HepG2 (cell line): Measurements from ENCODE around the gene PARS2. TPM values are rescaled to one million over a fixed set of nuclear protein-coding genes. Genes with fewer than 3 reads are reported as not detected.

Experiments used
- ATF6 ChIP-seq: sonication (generic); formaldehyde crosslinking; conservative IDR thresholded peaks from 2 replicates; pipeline ENCODE4 v1.4.0; 2020; ENCODE audit warnings: missing genetic modification reagents
- HOXA5 ChIP-seq: sonication (generic); formaldehyde crosslinking; IDR thresholded peaks from 2 replicates; pipeline ENCODE4 v1.4.0; 2020; ENCODE audit warnings: missing genetic modification reagents
- NCOA5 ChIP-seq: sonication (generic); formaldehyde crosslinking; IDR thresholded peaks from 2 replicates; pipeline ENCODE4 v1.4.0; 2020; ENCODE audit warnings: missing genetic modification reagents
- NR2C2 ChIP-seq: sonication (generic); formaldehyde crosslinking; IDR thresholded peaks from 2 replicates; pipeline ENCODE4 v1.4.0; 2020; ENCODE audit warnings: missing genetic modification reagents, mild to moderate bottlenecking, moderate library complexity, borderline replicate concordance
- ZNF782 ChIP-seq: sonication (generic); formaldehyde crosslinking; IDR thresholded peaks from 2 replicates; pipeline ENCODE4 v1.4.0; 2020; ENCODE audit warnings: missing genetic modification reagents, mild to moderate bottlenecking, borderline replicate concordance
- polyA plus RNA-seq, 8 experiments: library from polyadenylated mRNA; depleted of rRNA in 3 of 8; stranded (reverse) in 7 of 8; unstranded in 1 of 8; fragments of >200 nt; fragmentation: Illumina TruSeq in 4 of 8; extraction: Trizol in 4 of 8; gene quantifications; 2 replicates each; pipeline versions ENCODE4 v1.2.1 to v1.2.3, GENCODE V29; 2011 to 2016; ENCODE audit warnings: low read depth in 4 of 8, missing spikeins in 1 of 8, mixed read lengths in 1 of 8; ENCODE audit not compliant: insufficient read depth in 1 of 8
- total RNA-seq, 5 experiments: library from RNA; depleted of rRNA; stranded (reverse); fragments of >200 nt; fragmentation: Illumina TruSeq; extraction: Trizol; gene quantifications; 2 replicates each; pipeline ENCODE4 v1.2.3, GENCODE V29; 2016; ENCODE audit warnings: low read depth in 1 of 5
- TF ChIP-seq, protein P1 (sequence below): sonication (generic); formaldehyde crosslinking; IDR thresholded peaks from one replicate; pipeline ENCODE4 v1.5.1; 2020; ENCODE audit warnings: mild to moderate bottlenecking, missing genetic modification reagents; ENCODE audit errors: not compliant biosample characterization

Gene PARS2
- total and polyA plus RNA-seq, 2 of the 13 experiments (the other 11 are each of a cell fraction or from before 2014, with no cell fraction given) = 2.4 to 4.6 TPM

- TF ChIP-seq, protein P1, sequence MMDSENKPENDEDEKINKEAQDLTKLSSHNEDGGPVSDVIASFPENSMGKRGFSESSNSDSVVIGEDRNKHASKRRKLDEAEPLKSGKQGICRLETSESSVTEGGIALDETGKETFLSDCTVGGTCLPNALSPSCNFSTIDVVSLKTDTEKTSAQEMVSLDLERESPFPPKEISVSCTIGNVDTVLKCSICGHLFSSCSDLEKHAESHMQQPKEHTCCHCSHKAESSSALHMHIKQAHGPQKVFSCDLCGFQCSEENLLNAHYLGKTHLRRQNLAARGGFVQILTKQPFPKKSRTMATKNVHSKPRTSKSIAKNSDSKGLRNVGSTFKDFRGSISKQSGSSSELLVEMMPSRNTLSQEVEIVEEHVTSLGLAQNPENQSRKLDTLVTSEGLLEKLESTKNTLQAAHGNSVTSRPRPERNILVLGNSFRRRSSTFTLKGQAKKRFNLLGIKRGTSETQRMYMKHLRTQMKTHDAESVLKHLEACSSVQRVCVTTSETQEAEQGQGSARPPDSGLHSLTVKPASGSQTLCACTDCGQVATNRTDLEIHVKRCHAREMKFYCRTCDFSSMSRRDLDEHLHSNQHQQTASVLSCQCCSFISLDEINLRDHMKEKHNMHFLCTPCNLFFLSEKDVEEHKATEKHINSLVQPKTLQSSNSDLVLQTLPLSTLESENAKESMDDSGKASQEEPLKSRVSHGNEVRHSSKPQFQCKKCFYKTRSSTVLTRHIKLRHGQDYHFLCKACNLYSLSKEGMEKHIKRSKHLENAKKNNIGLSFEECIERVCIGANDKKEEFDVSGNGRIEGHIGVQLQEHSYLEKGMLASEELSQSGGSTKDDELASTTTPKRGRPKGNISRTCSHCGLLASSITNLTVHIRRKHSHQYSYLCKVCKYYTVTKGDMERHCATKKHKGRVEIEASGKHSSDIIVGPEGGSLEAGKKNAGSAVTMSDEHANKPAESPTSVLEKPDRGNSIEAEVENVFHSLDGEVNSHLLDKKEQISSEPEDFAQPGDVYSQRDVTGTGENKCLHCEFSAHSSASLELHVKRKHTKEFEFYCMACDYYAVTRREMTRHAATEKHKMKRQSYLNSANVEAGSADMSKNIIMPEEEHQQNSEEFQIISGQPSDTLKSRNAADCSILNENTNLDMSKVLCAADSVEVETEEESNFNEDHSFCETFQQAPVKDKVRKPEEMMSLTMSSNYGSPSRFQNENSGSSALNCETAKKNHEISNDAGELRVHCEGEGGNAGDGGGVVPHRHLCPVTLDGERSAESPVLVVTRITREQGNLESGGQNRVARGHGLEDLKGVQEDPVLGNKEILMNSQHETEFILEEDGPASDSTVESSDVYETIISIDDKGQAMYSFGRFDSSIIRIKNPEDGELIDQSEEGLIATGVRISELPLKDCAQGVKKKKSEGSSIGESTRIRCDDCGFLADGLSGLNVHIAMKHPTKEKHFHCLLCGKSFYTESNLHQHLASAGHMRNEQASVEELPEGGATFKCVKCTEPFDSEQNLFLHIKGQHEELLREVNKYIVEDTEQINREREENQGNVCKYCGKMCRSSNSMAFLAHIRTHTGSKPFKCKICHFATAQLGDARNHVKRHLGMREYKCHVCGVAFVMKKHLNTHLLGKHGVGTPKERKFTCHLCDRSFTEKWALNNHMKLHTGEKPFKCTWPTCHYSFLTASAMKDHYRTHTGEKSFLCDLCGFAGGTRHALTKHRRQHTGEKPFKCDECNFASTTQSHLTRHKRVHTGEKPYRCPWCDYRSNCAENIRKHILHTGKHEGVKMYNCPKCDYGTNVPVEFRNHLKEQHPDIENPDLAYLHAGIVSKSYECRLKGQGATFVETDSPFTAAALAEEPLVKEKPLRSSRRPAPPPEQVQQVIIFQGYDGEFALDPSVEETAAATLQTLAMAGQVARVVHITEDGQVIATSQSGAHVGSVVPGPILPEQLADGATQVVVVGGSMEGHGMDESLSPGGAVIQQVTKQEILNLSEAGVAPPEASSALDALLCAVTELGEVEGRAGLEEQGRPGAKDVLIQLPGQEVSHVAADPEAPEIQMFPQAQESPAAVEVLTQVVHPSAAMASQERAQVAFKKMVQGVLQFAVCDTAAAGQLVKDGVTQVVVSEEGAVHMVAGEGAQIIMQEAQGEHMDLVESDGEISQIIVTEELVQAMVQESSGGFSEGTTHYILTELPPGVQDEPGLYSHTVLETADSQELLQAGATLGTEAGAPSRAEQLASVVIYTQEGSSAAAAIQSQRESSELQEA (CRISPR knock-in tag) = no peak
- TF ChIP-seq ATF6 (no peak), ZNF782 (CRISPR knock-in tag) (no peak), NR2C2 (CRISPR knock-in tag) (no peak), NCOA5 (CRISPR knock-in tag) (no peak), HOXA5 (CRISPR knock-in tag) (no peak)
Measured at GRCh38 chr1:54763816-54764132, 549 bp downstream of the PARS2 start (continued).
